ENCODE measurements around the gene FAH. TPM values are rescaled to one million over a fixed set of nuclear protein-coding genes. Genes with fewer than 3 reads are reported as not detected.

The FAH gene
- total and polyA plus RNA-seq, 9 of the 15 experiments (the other 6 are each of a cell fraction or from before 2014, with no cell fraction given) = 66.8 to 310 (median 103) TPM

GRCh38 chr15:80153900-80154299 lies 1.1 kb downstream of the FAH start (continued):
- TF ChIP-seq ZNF318 (IDR thresholded peaks at IDR 0.05; ENCODE audit: borderline replicate concordance in 1 of 2, low read depth in 1 of 2) (peak in 1 of 2 experiments; percentile 61; a peak in 1 of 4 replicates), ZNF449 (CRISPR knock-in tag; IDR thresholded peaks at IDR 0.05) (0 out of 2 replicates have a peak, but pooled peaks have one; percentile 50), CUX1 (CRISPR knock-in tag; IDR thresholded peaks at IDR 0.05) (no peak), DMBX1 (CRISPR knock-in tag; IDR thresholded peaks at IDR 0.05; ENCODE audit: borderline replicate concordance) (no peak), HES1 (IDR thresholded peaks at IDR 0.05; ENCODE audit: low read depth) (0 out of 2 replicates have a peak, but pooled peaks have one; percentile 32), YBX1 (IDR thresholded peaks at IDR 0.05) (no peak), ZNF655 (CRISPR knock-in tag; IDR thresholded peaks at IDR 0.05) (no peak), NR2F6 (CRISPR knock-in tag; IDR thresholded peaks at IDR 0.05) (no peak)

All from K562 (cell line).